Measurements from ENCODE around the gene ALDH2. TPM values are rescaled to one million over a fixed set of nuclear protein-coding genes. Genes with fewer than 3 reads are reported as not detected.
A peak's percentile ranks its signal among the peaks of the same experiment; 100 is the strongest.

The ALDH2 gene
- total and polyA plus RNA-seq, 4 experiments from 2014 or later, result 0.47 to 3.1 (median 1.8) TPM

DNA sequence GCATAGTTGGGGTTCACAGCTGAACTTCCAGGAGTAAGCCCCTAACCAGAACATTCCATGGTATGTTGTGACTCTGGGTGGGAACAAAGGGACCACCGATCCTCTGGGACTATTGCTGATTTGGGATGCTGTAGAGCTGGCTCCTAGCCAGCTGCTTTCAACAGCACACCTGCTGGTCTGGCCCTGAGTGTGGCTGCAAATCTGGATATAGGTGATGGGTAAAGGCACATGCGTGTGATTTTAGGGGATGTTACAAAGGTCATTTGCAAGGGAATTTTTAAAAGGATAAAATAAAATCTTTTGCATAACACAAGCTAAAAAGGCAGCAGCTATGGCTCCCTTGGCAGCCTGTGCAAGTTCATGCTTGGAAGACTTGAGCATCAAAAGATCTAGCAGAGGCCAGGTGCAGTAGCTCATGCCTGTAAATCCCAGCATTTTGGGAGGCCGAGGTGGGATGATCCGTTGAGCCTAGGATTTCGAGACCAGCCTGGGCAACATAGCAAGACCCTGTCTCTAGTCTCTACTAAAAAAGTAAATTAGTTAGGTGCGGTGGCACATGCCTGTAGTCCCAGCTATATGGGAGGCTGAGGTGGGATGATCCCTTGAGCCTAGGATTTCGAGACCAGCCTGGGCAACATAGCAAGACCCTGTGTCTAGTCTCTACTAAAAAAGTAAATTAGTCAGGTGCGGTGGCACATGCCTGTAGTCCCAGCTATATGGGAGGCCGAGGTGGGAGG lies 1.6 kb downstream of the ALDH2 start:
- Mint-ChIP-seq H3K9me3 (peaks cover 0 to 3% (median 0%) of the 10 kb centered on the region in 8 donors), H3K27ac (no peak overlapping the region), H3K36me3 (peaks cover 0 to 3% of the 10 kb centered on the region in 2 donors), H3K4me1 (peaks cover 6 to 20% (median 12%) of the 10 kb centered on the region in 4 donors), H3K27me3 (peaks cover 21 to 30% of the 10 kb centered on the region in 2 donors), H3K4me3 (no peak overlapping the region)
- no peak for DNase-seq
- no peak overlapping the region for H3K4me3 ChIP-seq (ENCODE audit: low read length in 2 of 2)
- H3K27ac ChIP-seq (ENCODE audit: low read depth, low read length), result no peak overlapping the region
- no peaks in the 10 kb centered on the region for H3K36me3 ChIP-seq (ENCODE audit: insufficient read depth, low read length)
- no peaks in the 10 kb centered on the region for H3K9me3 ChIP-seq (ENCODE audit: control insufficient read depth in 1 of 2, low read length in 2 of 2)
- ChIA-PET POLR2A (ENCODE audit: partially characterized antibody) (interaction anchor here (1.0 kb wide), 1 partner anchor 74 kb away, joined by 3 read pairs; the partner anchor contains the start of gene MAPKAPK5), CTCF (ENCODE audit: partially characterized antibody) (interaction anchor here (0.6 to 1.1 kb wide), 2 partner anchors 28 to 45 kb away, joined by 5 to 6 read pairs; no protein-coding TSS in a partner anchor)
- intact Hi-C loops (cut with micrococcal nuclease), result no loop called here
- peaks cover 8% of the 10 kb centered on the region for H3K4me1 ChIP-seq (ENCODE audit: insufficient read depth, low read length)
- no peaks in the 10 kb centered on the region for H3K27me3 ChIP-seq (ENCODE audit: insufficient read depth, low read length)

DNA sequence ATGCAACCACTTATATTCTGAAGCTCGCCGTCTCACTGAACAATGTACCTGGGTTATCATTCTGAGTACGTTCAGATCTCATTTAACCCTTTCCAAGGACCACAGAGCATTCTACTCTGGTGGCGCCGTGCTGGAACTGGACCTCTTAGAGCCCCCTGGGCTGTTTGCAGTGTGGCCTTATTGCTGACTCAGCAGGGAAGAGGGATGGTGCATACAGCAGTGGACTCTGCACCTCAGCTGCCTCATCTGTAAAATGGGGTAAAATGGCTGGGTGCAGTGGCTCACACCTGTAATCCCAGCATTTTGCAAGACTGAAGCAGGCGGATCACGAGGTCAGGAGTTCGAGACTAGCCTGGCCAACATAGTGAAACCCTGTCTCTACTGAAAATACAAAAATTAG lies 2.9 kb downstream of the ALDH2 start:
- peaks cover 0 to 3% of the 10 kb centered on the region in 2 donors for H3K36me3 Mint-ChIP-seq
- ChIA-PET POLR2A (ENCODE audit: partially characterized antibody) (no interaction called here), CTCF (ENCODE audit: partially characterized antibody) (no interaction called here)
- no peak overlapping the region for H3K27ac Mint-ChIP-seq
- Histone ChIP-seq H3K36me3 (ENCODE audit: insufficient read depth, low read length) (no peaks in the 10 kb centered on the region), H3K4me1 (ENCODE audit: insufficient read depth, low read length) (peaks cover 8% of the 10 kb centered on the region), H3K27ac (ENCODE audit: low read depth, low read length) (no peak overlapping the region), H3K27me3 (ENCODE audit: insufficient read depth, low read length) (no peaks in the 10 kb centered on the region), H3K4me3 (ENCODE audit: low read length in 2 of 2) (no peak overlapping the region), H3K9me3 (ENCODE audit: control insufficient read depth in 1 of 2, low read length in 2 of 2) (no peaks in the 10 kb centered on the region)
- peaks cover 12 to 23% of the 10 kb centered on the region in 2 donors for H3K27me3 Mint-ChIP-seq
- peaks cover 0 to 3% (median 0%) of the 10 kb centered on the region in 8 donors for H3K9me3 Mint-ChIP-seq
- peaks cover 6 to 17% (median 11%) of the 10 kb centered on the region in 4 donors for H3K4me1 Mint-ChIP-seq
- no peak for DNase-seq
- intact Hi-C loops (cut with micrococcal nuclease), result no loop called here
- H3K4me3 Mint-ChIP-seq, result no peak overlapping the region

DNA sequence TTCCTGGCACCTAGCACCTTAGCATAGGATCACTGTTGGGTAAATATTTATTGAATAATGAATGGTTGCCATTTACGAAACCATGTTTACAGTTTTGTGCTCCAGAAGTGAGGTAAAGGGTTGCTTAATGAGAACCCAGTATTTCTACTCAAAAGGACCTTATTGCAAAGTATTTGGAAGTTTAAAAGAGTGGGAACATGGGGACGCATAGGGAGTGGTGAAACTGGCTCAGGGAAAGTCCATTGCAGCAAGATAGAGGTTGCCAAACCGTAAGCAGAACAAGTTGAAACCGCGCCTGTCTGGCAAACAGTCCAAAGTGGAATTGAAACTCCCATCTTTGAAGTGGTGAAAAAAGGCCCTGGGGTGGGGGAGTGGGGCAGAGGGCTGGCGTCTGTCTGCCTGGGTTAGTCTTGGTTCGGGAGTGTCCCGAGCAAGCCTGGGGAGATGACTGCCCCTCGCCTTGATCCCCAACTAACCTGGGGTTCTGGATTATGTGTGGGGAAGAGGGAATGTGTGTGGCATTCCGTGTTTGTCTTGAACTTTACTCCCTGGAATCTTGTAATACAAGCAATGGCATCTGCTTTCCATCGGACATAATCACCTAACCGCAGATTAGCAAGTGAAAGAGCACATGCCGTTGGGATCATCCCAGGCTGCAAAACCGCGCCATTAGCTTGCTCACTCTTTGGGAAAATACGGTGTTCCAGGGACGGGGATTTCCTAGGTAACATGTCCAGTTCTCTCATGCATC lies 7.2 kb downstream of the ALDH2 start:
- ChIA-PET CTCF (ENCODE audit: partially characterized antibody) (no interaction called here), POLR2A (ENCODE audit: partially characterized antibody) (no interaction called here)
- Mint-ChIP-seq H3K27ac (no peak overlapping the region), H3K4me3 (no peak overlapping the region), H3K9me3 (no peaks in the 10 kb centered on the region), H3K27me3 (peaks cover 6 to 21% of the 10 kb centered on the region in 2 donors), H3K36me3 (no peaks in the 10 kb centered on the region), H3K4me1 (peaks cover 0 to 4% (median 1%) of the 10 kb centered on the region in 4 donors)
- intact Hi-C loops (cut with micrococcal nuclease), result no loop called here
- Histone ChIP-seq H3K36me3 (ENCODE audit: insufficient read depth, low read length) (no peaks in the 10 kb centered on the region), H3K4me1 (ENCODE audit: insufficient read depth, low read length) (peaks cover 4% of the 10 kb centered on the region), H3K27ac (ENCODE audit: low read depth, low read length) (no peak overlapping the region), H3K27me3 (ENCODE audit: insufficient read depth, low read length) (no peaks in the 10 kb centered on the region), H3K9me3 (ENCODE audit: control insufficient read depth in 1 of 2, low read length in 2 of 2) (no peaks in the 10 kb centered on the region), H3K4me3 (ENCODE audit: low read length in 2 of 2) (no peak overlapping the region)
- no peak for DNase-seq

DNA sequence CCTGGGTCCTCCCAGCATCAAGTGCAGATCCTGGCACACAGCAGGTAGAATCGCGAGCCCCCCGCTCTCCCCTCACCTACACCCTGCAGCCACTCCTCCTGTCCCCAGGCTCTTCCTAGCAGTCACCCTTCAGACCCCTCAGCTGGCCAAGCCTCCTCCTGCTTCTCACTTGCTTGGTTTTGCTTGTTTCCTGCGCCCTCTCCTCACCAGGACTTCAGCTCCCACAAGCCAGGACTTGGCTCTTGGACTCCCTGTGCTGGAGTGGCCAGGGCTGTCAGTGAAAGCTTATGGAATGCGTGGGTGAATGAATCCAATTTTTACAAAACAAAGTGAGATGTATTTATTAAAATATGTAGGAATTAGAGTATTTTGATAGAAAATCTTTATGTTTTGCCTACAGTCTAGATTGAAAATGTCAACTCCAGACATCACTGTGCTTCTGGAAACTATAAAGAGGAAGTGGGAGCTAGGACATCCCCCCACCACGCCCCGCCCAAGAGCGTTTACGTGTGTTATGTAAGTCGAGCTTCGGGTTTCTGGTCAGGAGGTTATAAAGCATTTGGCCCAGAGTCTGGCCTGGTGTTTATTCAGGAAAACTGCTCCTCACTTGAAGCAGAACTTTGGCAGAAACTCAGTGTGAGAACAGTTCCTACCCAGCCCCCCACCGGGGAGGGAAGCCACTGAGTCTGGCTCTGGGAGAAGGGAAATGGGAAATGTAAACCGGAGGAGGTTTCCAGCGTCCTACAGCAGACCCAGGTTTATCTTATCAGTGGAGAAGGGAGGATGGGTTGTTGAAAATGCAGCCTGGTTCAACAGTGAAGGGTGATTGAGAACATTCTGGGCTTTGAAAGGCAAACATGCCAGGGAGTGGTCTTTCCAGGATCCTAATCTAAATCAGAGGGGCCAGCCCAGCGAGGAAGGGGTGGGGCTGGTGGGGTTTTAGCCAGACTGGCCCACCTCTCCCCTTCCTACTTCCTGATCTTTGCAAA lies 8.8 kb downstream of the ALDH2 start:
- DNase-seq, result no peak

DNA sequence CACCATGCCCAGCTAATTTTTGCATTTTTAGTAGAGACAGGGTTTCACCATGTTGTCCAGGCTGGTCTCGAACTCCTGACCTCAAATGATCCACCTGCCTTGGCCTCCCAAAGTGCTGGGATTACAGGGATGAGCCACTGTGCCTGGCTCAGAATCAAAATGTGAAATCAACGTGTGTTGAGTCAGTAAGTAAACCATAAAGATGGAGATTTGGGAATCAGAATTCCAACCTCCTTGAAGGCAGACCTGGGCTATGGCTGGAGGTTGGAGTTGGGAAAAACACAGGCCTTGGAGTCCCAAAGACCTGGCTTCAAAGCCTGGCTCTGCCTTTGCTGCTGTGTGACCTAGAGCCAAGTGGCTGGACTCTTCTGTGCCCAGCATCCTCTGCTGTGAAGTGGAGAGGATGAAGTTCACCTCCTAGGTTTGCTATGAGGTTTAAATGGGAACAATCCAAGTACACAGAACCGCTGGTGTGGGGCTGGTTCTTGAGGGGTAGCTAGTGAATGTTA lies 10.2 kb downstream of the ALDH2 start:
- no peak overlapping the region for H3K27ac ChIP-seq (ENCODE audit: low read depth, low read length)
- H3K4me1 Mint-ChIP-seq, result peaks cover 0 to 4% (median 1%) of the 10 kb centered on the region in 4 donors
- H3K4me1 ChIP-seq (ENCODE audit: insufficient read depth, low read length), result peaks cover 4% of the 10 kb centered on the region
- no peaks in the 10 kb centered on the region for H3K36me3 ChIP-seq (ENCODE audit: insufficient read depth, low read length)
- peaks cover 0 to 4% (median 0%) of the 10 kb centered on the region in 8 donors for H3K9me3 Mint-ChIP-seq
- CTCF ChIA-PET (ENCODE audit: partially characterized antibody), result no interaction called here
- H3K27me3 ChIP-seq (ENCODE audit: insufficient read depth, low read length), result no peaks in the 10 kb centered on the region
- no peak overlapping the region for H3K4me3 ChIP-seq (ENCODE audit: low read length in 2 of 2)
- peaks cover 6 to 14% of the 10 kb centered on the region in 2 donors for H3K27me3 Mint-ChIP-seq
- POLR2A ChIA-PET (ENCODE audit: partially characterized antibody), result no interaction called here
- H3K4me3 Mint-ChIP-seq, result no peak overlapping the region
- H3K27ac Mint-ChIP-seq, result no peak overlapping the region
- no peaks in the 10 kb centered on the region for H3K36me3 Mint-ChIP-seq
- H3K9me3 ChIP-seq (ENCODE audit: control insufficient read depth in 1 of 2, low read length in 2 of 2), result no peaks in the 10 kb centered on the region
- intact Hi-C loops (cut with micrococcal nuclease), result no loop called here
- DNase-seq, result no peak

More for the DNA sequence above, 8.8 kb downstream of the ALDH2 start:
- ChIA-PET POLR2A (ENCODE audit: partially characterized antibody) (no interaction called here), CTCF (ENCODE audit: partially characterized antibody) (no interaction called here)
- Histone ChIP-seq H3K36me3 (ENCODE audit: insufficient read depth, low read length) (no peaks in the 10 kb centered on the region), H3K27me3 (ENCODE audit: insufficient read depth, low read length) (no peaks in the 10 kb centered on the region), H3K4me1 (ENCODE audit: insufficient read depth, low read length) (peaks cover 4% of the 10 kb centered on the region), H3K9me3 (ENCODE audit: control insufficient read depth in 1 of 2, low read length in 2 of 2) (no peaks in the 10 kb centered on the region), H3K4me3 (ENCODE audit: low read length in 2 of 2) (no peak overlapping the region), H3K27ac (ENCODE audit: low read depth, low read length) (no peak overlapping the region)
- Mint-ChIP-seq H3K27ac (peak overlapping the region in 1 of 7 donors; percentile 6), H3K36me3 (no peaks in the 10 kb centered on the region), H3K27me3 (peaks cover 6 to 16% of the 10 kb centered on the region in 2 donors), H3K4me1 (peaks cover 0 to 4% (median 1%) of the 10 kb centered on the region in 4 donors), H3K4me3 (no peak overlapping the region), H3K9me3 (peaks cover 0 to under 1% (median 0%) of the 10 kb centered on the region in 8 donors)
- intact Hi-C loops (cut with micrococcal nuclease), result no loop called here

DNA sequence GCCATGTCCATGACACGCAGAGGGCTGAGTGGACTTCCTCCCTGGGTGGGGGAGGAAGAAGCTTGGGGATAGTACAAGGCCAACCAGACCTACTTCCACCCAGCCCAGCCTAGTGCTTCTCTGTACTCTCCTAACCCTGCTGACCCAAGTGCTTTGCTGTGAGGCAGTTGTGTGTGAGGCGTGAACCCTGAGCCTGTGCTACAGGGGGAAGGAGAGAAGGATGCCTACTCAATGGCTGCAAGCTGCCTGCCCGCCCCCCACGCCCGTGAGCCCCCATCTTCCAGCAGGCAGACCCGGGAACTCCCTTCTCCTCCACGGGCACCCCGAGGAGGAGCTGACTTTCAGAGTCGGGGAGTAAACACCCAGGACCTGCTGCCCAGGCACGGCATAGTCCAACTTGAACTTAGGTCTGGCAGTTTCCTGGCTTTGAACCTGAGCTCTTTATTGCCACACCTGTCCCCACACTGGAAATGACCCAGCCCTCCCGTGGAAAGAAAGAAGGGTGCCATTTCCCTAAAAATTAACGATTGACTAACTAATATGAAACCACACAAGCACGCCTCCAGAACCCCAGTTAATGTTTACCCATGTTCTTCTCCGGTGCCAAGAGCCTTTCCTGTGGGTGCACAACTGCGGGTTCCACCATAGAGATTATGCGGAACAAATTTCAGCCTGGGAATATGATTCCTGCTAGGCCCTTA lies 10.8 kb downstream of the ALDH2 start:
- no peak overlapping the region for H3K27ac ChIP-seq (ENCODE audit: low read depth, low read length)
- H3K4me1 Mint-ChIP-seq, result peaks cover 0 to 4% (median 1%) of the 10 kb centered on the region in 4 donors
- H3K36me3 ChIP-seq (ENCODE audit: insufficient read depth, low read length), result no peaks in the 10 kb centered on the region
- no peak overlapping the region for H3K27ac Mint-ChIP-seq
- H3K9me3 ChIP-seq (ENCODE audit: control insufficient read depth in 1 of 2, low read length in 2 of 2), result no peaks in the 10 kb centered on the region
- intact Hi-C loops (cut with micrococcal nuclease), result no loop called here
- no peaks in the 10 kb centered on the region for H3K36me3 Mint-ChIP-seq
- H3K9me3 Mint-ChIP-seq, result peaks cover 0 to 4% (median 0%) of the 10 kb centered on the region in 8 donors
- H3K27me3 ChIP-seq (ENCODE audit: insufficient read depth, low read length), result no peaks in the 10 kb centered on the region
- H3K27me3 Mint-ChIP-seq, result peaks cover 6 to 14% of the 10 kb centered on the region in 2 donors
- POLR2A ChIA-PET (ENCODE audit: partially characterized antibody), result no interaction called here
- no peak for DNase-seq
- H3K4me3 Mint-ChIP-seq, result no peak overlapping the region
- CTCF ChIA-PET (ENCODE audit: partially characterized antibody), result no interaction called here
- H3K4me1 ChIP-seq (ENCODE audit: insufficient read depth, low read length), result peaks cover 4% of the 10 kb centered on the region
- H3K4me3 ChIP-seq (ENCODE audit: low read length in 2 of 2), result no peak overlapping the region

Measured in CD4-positive, alpha-beta memory T cell (primary cell).